Measurements from ENCODE around the gene DTNBP1. TPM values are rescaled to one million over a fixed set of nuclear protein-coding genes. Genes with fewer than 3 reads are reported as not detected.

The DTNBP1 gene
- total RNA-seq, 2 experiments from 2014 or later = 9.8 to 28.0 TPM

GRCh38 chr6:15521582-15521981 is 141.2 kb downstream of the DTNBP1 start:
- no peaks in the 10 kb centered on the region for H3K79me2 ChIP-seq (ENCODE audit: insufficient read depth, low read depth, low read length)
- CTCF ChIA-PET (ENCODE audit: unreplicated experiment) = no interaction called here
- TF ChIP-seq CTCF (conservative IDR thresholded peaks at IDR 0.05; ENCODE audit: low read length) = no peak
- TF ChIP-seq EZH2phosphoT487 (IDR thresholded peaks at IDR 0.05; ENCODE audit: borderline replicate concordance, low read depth, low read length) = no peak
- no peak overlapping the region for H3K4me2 ChIP-seq (ENCODE audit: low read length)
- no peaks in the 10 kb centered on the region for H4K20me1 ChIP-seq (ENCODE audit: insufficient read depth, low read length)
- no peaks in the 10 kb centered on the region for H3K4me1 ChIP-seq (ENCODE audit: insufficient read depth, low read length, poor library complexity, severe bottlenecking)
- no peak overlapping the region for H3K4me3 ChIP-seq (ENCODE audit: low read depth, low read length, poor library complexity, severe bottlenecking)
- BruUV-seq (replicated peaks) = no TSS peak
- POLR2A ChIA-PET = no interaction called here
- H3K36me3 ChIP-seq (ENCODE audit: insufficient read depth, low read length) = peaks cover 39% of the 10 kb centered on the region; the same call in 1 of the 2 replicates
- no peak overlapping the region for H2AFZ ChIP-seq (ENCODE audit: low read length)
- H3K9me2 ChIP-seq (ENCODE audit: insufficient read depth, low read length) = no peaks in the 10 kb centered on the region
- intact Hi-C loops (cut with micrococcal nuclease; ENCODE audit: unreplicated experiment) = no loop called here
- DNase-seq (ENCODE audit: low spot score) = no peak
- no peaks in the 10 kb centered on the region for H3K9me3 ChIP-seq (ENCODE audit: low read length)
- H3K27ac ChIP-seq (ENCODE audit: low read depth, low read length, poor library complexity, severe bottlenecking) = no peak overlapping the region

GRCh38 chr6:15520626-15521203 is 142.1 kb downstream of the DTNBP1 start:
- TSS peak; percentile 34 for BruUV-seq (replicated peaks)
- intact Hi-C loops (cut with micrococcal nuclease; ENCODE audit: unreplicated experiment) = no loop called here
- TF ChIP-seq CTCF (conservative IDR thresholded peaks at IDR 0.05; ENCODE audit: low read length) (no peak), EZH2phosphoT487 (IDR thresholded peaks at IDR 0.05; ENCODE audit: borderline replicate concordance, low read depth, low read length) (no peak)

GRCh38 chr6:15519681-15520080 is 143.1 kb downstream of the DTNBP1 start:
- no peaks in the 10 kb centered on the region for H4K20me1 ChIP-seq (ENCODE audit: insufficient read depth, low read length)
- TF ChIP-seq CTCF (conservative IDR thresholded peaks at IDR 0.05; ENCODE audit: low read length) (no peak), EZH2phosphoT487 (IDR thresholded peaks at IDR 0.05; ENCODE audit: borderline replicate concordance, low read depth, low read length) (no peak)
- CTCF ChIA-PET (ENCODE audit: unreplicated experiment) = no interaction called here
- H3K9me2 ChIP-seq (ENCODE audit: insufficient read depth, low read length) = no peaks in the 10 kb centered on the region
- no peak overlapping the region for H3K4me2 ChIP-seq (ENCODE audit: low read length)
- H3K4me1 ChIP-seq (ENCODE audit: insufficient read depth, low read length, poor library complexity, severe bottlenecking) = peaks cover 13% of the 10 kb centered on the region
- H3K36me3 ChIP-seq (ENCODE audit: insufficient read depth, low read length) = peaks cover 39% of the 10 kb centered on the region; the same call in 1 of the 2 replicates
- POLR2A ChIA-PET = interaction anchor here (0.6 to 0.7 kb wide), 2 partner anchors 145 to 255 kb away, joined by 3 read pairs; no protein-coding TSS in a partner anchor
- no peak for DNase-seq (ENCODE audit: low spot score)
- H3K79me2 ChIP-seq (ENCODE audit: insufficient read depth, low read depth, low read length) = no peaks in the 10 kb centered on the region
- H3K9me3 ChIP-seq (ENCODE audit: low read length) = no peaks in the 10 kb centered on the region
- no peak overlapping the region for H3K4me3 ChIP-seq (ENCODE audit: low read depth, low read length, poor library complexity, severe bottlenecking)
- no peak overlapping the region for H2AFZ ChIP-seq (ENCODE audit: low read length)
- H3K27ac ChIP-seq (ENCODE audit: low read depth, low read length, poor library complexity, severe bottlenecking) = no peak overlapping the region
- intact Hi-C loops (cut with micrococcal nuclease; ENCODE audit: unreplicated experiment) = loop anchor here (5.0 kb wide), 1 partner anchor 103 kb away; no protein-coding TSS in a partner anchor
- no TSS peak for BruUV-seq (replicated peaks)

More at GRCh38 chr6:15520626-15521203, 142.1 kb downstream of the DTNBP1 start:
- H3K9me2 ChIP-seq (ENCODE audit: insufficient read depth, low read length) = no peaks in the 10 kb centered on the region
- no peaks in the 10 kb centered on the region for H4K20me1 ChIP-seq (ENCODE audit: insufficient read depth, low read length)
- H2AFZ ChIP-seq (ENCODE audit: low read length) = no peak overlapping the region
- no peaks in the 10 kb centered on the region for H3K9me3 ChIP-seq (ENCODE audit: low read length)
- H3K4me3 ChIP-seq (ENCODE audit: low read depth, low read length, poor library complexity, severe bottlenecking) = no peak overlapping the region
- H3K4me2 ChIP-seq (ENCODE audit: low read length) = no peak overlapping the region
- H3K27ac ChIP-seq (ENCODE audit: low read depth, low read length, poor library complexity, severe bottlenecking) = no peak overlapping the region
- peaks cover 2% of the 10 kb centered on the region for H3K4me1 ChIP-seq (ENCODE audit: insufficient read depth, low read length, poor library complexity, severe bottlenecking)
- CTCF ChIA-PET (ENCODE audit: unreplicated experiment) = no interaction called here
- peaks cover 39% of the 10 kb centered on the region; the same call in 1 of the 2 replicates for H3K36me3 ChIP-seq (ENCODE audit: insufficient read depth, low read length)
- POLR2A ChIA-PET = interaction anchor here (0.5 to 0.6 kb wide), 2 partner anchors 283 to 557 kb away, joined by 3 to 5 read pairs; no protein-coding TSS in a partner anchor
- H3K79me2 ChIP-seq (ENCODE audit: insufficient read depth, low read depth, low read length) = no peaks in the 10 kb centered on the region
- no peak for DNase-seq (ENCODE audit: low spot score)

Data from OCI-LY7 (cell line).